ENCODE data around the gene INPP5D.
"Not testable (repeated sequence)": the region's sequence is repeated elsewhere in the genome, so short reads cannot be mapped to it uniquely, and the experiment has no call there.

The INPP5D gene

GRCh38 chr2:233053928-233054784 lies 6.0 kb upstream of the INPP5D start:
- peak; percentile 53 for DNase-seq (ENCODE audit: low read depth)

DNA sequence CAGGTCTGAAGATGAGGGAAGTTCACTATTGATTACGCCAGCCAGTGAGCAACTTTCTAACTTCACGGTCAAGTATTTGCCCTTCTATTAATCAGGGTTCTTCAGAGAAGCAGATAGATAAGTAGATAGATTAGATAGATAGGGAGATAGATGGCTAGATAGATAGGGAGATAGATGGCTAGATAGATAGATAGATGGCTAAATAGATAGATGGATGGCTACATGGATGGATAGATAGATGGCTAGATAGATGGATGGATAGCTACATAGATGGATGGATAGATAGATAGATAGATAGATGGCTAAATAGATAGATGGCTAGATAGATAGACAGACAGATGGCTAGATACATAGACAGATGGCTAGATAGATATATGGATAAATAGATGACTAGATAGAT lies 4.8 kb upstream of the INPP5D start:
- DNase-seq (ENCODE audit: low read depth): no peak

GRCh38 chr2:233056961-233057605 lies 3.1 kb upstream of the INPP5D start:
- DNase-seq (ENCODE audit: low read depth): no peak

- DNase-seq (ENCODE audit: low read depth): no peak
Observed at GRCh38 chr2:233058717-233059546, 1.2 kb upstream of the INPP5D start.

DNA sequence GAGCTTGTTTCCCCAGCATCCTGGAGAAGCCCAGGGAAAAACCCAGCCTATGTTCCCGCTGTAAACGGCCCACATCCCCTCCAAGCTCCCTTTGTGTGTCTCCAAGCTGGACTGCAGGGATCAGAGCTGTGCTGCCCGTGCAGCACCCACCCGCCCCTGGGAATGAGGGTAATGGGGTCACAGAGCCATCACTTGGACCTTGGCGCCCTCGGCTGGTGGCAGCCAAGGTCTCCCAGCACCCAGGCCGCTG lies 670 bp upstream of the INPP5D start:
- DNase-seq (ENCODE audit: low read depth): no peak

GRCh38 chr2:233060501-233060979 lies 398 bp downstream of the INPP5D start:
- no peak for DNase-seq (ENCODE audit: low read depth)

- no peak for DNase-seq (ENCODE audit: low read depth)
Observed at GRCh38 chr2:233060980-233061590, 943 bp downstream of the INPP5D start.

DNA sequence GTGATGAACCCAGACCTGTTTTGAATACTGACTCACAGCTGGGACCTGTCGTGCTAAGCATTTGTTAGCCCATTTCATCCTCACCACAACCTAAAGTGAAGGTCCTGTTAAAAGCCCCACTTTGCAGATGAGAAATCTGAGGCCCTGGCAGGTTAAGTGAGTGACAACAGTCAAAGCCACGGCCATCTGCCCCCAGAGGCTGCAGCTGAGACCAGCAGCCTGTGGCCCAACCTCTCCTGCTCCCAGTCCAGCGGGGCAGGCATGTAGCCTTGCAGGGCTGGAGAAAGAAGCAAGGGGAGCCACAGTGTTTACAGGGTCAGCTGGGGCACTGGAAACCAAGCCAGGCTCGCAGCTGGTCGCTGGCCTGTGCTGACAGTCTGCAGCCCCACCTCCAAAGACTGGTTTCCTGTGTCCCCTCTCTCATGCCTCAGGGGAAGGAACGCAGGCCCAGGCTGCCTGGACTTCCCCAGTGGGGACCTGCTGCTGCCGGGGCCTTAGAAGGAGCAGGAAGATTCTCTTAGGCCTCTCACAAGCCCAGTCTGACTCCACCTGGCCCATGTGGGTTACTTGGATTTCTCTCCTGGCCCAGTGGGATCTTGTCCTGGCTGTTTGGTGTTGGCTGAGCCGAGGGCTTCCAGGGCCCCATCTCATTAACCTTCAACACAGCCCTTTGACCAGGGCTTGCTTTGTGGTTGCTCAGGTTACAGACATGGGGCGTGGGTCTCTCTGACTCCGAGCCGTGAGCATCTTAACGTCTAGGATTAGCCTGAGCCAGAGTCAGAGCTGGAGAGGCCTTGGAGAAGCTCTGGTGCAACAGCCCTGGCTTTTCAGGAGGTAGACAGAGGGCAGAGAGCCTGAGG lies 1.7 kb downstream of the INPP5D start:
- DNase-seq (ENCODE audit: low read depth): no peak

- no peak for DNase-seq (ENCODE audit: low read depth)
Observed at GRCh38 chr2:233062451-233062850, 2.3 kb downstream of the INPP5D start.

DNA sequence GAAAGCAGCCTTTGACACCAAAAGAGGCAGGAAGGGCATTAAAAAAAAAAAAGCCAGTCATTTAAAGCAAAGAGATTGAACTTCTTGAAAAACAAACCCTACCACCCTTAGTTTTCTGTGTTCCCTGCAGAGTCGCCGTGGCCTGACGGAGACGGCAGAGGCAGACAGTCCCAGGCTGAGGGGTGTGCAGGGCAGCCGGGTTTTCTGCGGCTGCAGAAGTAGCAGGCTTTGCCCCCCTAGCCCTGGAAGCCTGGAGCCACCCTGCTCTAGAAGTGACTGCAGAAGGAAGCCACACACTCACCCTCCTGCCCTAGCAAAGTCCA lies 2.8 kb downstream of the INPP5D start:
- DNase-seq (ENCODE audit: low read depth): no peak

DNA sequence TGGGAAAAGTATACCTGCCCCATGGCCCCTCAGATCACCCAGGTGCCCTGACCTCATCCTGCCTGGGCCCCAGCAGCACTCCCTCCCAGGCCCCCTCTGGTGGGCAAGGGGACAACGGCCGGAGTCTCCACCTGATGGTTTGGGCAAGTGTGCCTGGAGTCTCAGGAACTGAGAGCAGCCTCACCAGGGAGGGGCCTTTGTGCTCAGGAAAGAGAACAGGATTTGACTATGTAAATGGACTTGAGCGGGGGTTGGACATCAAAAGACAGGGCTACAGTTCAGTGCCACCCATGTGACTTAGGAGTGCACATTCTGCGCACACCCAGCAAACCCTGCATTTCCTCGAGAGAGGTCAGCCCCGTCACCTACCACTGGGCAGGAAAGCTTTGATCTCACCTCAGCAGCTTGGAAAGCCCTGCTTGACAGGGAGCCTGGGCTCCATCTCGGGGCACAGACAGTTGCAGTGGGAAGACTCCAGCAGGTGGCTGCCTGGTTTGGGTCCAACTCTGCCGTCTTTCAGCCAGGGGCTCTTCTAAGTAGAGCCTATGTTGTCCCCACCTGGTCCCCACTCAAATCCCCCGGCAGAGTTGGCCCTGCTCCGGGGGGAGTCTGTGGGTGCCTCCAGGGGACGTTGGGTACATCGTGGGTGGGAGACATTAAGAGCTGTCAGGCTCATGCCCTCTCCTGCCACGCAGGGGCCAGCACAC lies 3.3 kb downstream of the INPP5D start:
- no peak for DNase-seq (ENCODE audit: low read depth)

DNA sequence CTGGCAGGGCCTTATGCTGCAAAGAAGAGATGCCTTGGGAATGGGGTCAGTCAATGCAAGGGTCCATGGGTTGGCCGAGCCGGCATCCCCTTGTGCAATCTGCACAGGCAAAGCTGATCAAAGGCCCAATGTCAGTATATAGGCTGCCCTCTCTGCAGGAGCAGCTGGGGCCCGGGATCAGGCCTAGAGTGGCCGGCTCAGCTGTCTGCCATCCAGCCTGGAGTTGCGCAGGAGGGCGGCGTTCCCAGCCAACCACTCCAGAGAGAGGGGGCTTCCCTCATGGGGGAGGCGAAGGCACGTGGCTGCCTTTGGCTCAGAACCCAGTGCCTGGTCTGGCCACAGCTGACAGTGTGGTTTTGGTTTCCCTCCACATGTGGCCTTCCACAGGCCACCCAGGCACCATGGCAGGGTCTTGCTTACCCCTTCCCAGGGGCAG lies 3.9 kb downstream of the INPP5D start:
- DNase-seq (ENCODE audit: low read depth): no peak

DNA sequence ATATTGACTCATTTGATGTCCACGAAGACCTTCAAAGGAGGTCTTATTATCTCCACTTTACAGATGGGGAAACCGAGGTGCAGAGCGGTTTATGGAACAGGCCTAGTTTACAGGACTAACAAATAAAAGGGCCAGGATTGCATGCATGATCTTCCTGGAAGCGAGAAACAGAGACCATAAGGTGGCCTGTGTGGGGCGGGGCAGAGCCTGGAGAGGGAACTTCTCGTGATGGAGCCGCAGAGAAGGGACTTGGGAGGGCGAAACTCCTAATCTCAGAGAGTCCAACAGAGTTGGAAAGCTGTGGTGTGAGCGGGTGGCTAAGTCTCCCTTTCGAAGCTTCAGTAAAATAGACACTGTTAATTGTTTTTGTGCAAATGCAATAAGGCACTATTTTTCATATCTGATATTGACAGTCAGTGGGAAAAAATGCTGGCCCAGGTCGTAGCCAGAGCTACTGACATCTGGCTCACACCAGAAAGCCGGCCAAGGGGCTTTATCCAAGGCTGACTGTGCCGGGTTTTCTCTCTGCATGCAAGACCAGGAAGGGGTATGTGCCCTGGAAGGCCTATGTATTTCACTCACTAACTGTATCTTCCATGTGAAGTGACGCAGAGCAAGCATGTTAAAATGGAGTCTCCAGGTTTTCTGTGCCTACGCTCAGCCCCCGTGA lies 4.5 kb downstream of the INPP5D start:
- DNase-seq (ENCODE audit: low read depth): no peak

DNA sequence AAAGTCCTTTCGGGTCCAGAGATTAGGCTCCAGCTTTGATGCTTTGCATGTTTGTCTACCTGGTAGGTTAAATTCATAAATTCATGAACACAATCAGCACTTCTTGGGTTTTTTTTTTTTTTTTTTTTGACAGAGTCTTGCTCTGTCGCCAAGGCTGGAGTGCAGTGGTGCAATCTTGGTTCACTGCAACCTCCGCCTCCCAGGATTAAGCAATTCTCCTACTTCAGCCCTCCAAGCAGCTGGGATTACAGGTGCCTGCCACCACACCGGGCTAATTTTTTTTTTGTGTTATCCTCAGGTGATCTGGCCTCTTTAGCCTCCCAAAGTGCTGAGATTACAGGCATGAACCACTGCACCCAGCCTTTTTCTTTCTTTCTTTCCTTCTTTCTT lies 5.1 kb downstream of the INPP5D start:
- DNase-seq (ENCODE audit: low read depth): not testable (repeated sequence)

GRCh38 chr2:233065954-233066470 lies 5.9 kb downstream of the INPP5D start:
- no peak for DNase-seq (ENCODE audit: low read depth)

DNA sequence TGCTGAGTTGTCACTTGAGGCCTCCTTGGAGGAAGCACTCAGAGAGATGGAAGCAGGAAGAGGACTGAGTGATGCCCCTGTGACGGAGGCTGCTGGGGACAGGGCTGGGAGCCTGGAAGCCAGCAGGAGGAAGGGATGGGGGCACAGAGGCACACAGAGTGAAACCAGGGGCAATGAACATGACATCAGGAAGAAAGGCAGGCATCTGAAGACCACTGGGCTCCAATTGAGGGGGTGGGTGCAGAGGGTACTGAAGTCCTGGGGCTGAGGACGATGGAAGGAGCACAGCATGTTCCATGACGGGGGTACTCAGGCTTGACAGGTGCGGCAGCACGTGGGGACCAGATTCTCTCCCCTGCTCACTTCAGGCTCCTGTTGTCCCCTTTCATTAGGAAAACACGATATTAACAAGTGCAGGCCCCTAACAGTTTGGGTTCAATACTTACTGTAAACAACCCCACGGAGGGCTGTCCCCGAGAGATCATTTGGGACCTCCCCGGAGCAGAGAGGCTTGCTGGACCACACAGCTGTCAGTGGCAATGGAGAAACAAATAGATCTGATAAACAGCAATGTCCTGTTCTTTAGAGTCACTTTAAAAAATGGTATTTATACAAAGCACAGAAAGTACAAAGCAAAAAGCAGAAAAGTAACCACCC lies 8.7 kb downstream of the INPP5D start:
- DNase-seq (ENCODE audit: low read depth): no peak

DNA sequence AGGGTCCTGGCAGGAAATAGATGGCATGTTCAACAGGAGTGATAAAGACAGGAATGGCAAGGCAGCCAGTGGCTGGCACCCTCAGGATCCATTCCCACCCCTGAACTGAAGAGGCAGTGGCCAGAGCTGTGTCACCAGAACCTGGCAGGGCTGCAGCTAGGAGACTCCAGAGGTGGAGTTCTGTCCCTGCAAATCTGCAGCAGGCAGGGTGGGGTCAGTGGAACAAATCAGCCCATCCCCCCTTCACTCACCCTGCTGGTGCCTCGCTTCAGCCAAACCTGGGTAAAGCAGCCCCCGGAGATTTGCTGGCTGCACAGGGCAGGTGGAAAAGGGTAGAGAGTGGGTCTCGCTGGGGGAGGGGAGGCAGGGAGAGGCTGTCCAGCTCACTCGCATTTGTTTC lies 12.7 kb downstream of the INPP5D start:
- no peak for DNase-seq (ENCODE audit: low read depth)

DNA sequence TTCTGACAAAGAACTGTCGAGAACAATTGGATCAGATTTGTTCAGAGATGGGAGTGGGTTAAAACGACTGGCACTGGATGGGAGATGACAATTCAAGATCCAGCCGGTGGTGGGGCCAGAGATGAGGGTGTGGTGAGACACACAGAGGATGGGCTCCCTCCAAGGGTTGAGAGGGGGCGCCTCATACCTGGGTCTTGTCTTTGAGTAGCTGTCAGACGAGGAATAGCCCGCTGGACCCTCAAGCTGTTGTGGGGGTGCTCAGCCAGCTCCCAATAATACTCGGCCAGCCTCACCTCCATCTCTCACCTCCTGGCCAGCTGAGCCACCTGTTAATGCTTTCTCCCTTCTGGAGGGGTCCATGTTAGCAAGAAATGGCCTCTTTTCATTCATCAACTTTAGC lies 14.0 kb downstream of the INPP5D start:
- DNase-seq (ENCODE audit: low read depth): no peak

DNA sequence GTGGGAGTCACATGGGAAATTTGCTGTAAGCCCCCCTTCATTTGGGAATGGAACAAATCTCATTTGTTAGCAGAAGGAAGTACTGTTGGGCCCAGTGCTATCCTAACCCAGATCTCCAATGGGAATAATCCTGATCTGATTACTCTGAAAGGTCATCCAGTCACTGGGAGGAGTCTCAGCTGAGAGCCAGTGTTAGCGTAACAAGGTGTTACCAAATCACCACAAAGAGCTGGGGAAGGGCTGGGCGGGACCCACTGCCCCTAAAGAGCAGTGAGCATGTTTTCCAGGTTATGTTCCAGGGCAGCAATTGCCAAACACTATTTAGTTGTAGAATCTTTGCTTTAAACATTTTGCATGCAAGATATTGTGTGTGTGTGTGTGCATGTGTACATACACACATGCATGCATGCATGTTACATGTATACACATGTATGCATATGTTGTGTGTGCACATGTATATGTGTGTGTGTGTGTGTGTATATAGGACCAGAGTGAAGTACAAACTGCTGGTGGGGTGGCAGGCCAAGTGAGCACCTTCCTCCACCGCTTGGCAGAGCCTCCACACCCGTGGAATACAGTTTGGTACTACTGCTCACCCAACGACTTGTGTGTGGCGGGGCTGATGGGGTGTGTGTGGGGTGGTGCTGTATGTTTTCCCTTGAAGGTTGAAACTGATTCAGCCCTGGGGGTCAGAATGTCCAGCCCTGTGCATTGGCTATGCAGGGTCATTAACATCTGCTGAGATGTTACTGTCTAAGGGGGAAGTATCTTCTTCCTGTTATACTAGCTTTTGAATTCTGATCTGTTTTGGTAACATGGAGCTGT lies 15.2 kb downstream of the INPP5D start:
- DNase-seq (ENCODE audit: low read depth): no peak

Measured in stimulated activated CD8-positive, alpha-beta memory T cell treated with anti-CD3 and anti-CD28 coated beads, Interleukin-12 subunit alpha, Interleukin-12 subunit beta, amount 100 ng/mL, for 4 hours (primary cell).